Measurements from ENCODE around the gene SGSM2. TPM values are rescaled to one million over a fixed set of nuclear protein-coding genes. Genes with fewer than 3 reads are reported as not detected.
A peak's percentile ranks its signal among the peaks of the same experiment; 100 is the strongest.

Gene SGSM2
- total RNA-seq, 4 donors from 2014 or later: 48.2 to 117 (median 90.4) TPM

- no peak overlapping the region for H3K4me3 ChIP-seq
- 91% methylated on average over 12 of the region's 12 CpGs for WGBS
- TF ChIP-seq POLR2A (IDR thresholded peaks at IDR 0.05) (no peak), POLR2AphosphoS5 (IDR thresholded peaks at IDR 0.05) (no peak), EP300 (IDR thresholded peaks at IDR 0.05) (no peak), CTCF (IDR thresholded peaks at IDR 0.05) (no peak)
- peaks cover 53% of the 10 kb centered on the region for H3K36me3 ChIP-seq
- H3K27me3 ChIP-seq: no peaks in the 10 kb centered on the region
- DNase-seq (ENCODE audit: low spot score in 2 of 2): peak in 1 of 2 donors; percentile 69
- H3K4me1 ChIP-seq: peaks cover 19% of the 10 kb centered on the region
- no peaks in the 10 kb centered on the region for H3K9me3 ChIP-seq
- no peak overlapping the region for H3K27ac ChIP-seq
Measured at GRCh38 chr17:2299136-2299535, 38.2 kb upstream of the SGSM2 start.

- DNase-seq (ENCODE audit: low spot score in 2 of 2): peak in 1 of 2 donors; percentile 54
- H3K4me1 ChIP-seq: peaks cover 24% of the 10 kb centered on the region
- no peak for TF ChIP-seq POLR2AphosphoS5 (IDR thresholded peaks at IDR 0.05)
- no peak for TF ChIP-seq POLR2A (IDR thresholded peaks at IDR 0.05)
- TF ChIP-seq EP300 (IDR thresholded peaks at IDR 0.05): no peak
- no peak for TF ChIP-seq CTCF (IDR thresholded peaks at IDR 0.05)
- H3K36me3 ChIP-seq: peaks cover 49% of the 10 kb centered on the region
- no peak overlapping the region for H3K27ac ChIP-seq
- no peaks in the 10 kb centered on the region for H3K9me3 ChIP-seq
- H3K27me3 ChIP-seq: no peaks in the 10 kb centered on the region
- WGBS: 95% methylated on average over 22 of the region's 22 CpGs
- H3K4me3 ChIP-seq: no peak overlapping the region
Measured at GRCh38 chr17:2299756-2300155, 37.5 kb upstream of the SGSM2 start.

- no peak for TF ChIP-seq POLR2AphosphoS5 (IDR thresholded peaks at IDR 0.05)
- TF ChIP-seq CTCF (IDR thresholded peaks at IDR 0.05): no peak
- TF ChIP-seq EP300 (IDR thresholded peaks at IDR 0.05): no peak
- no peak for TF ChIP-seq POLR2A (IDR thresholded peaks at IDR 0.05)
- WGBS: 2% methylated on average over 12 of the region's 12 CpGs
- peak overlapping the region; percentile 81 for H3K27ac ChIP-seq
- no peaks in the 10 kb centered on the region for H3K9me3 ChIP-seq
- no peak for DNase-seq (ENCODE audit: low spot score in 2 of 2)
- no peaks in the 10 kb centered on the region for H3K27me3 ChIP-seq
- peaks cover 31% of the 10 kb centered on the region for H3K4me1 ChIP-seq
- H3K36me3 ChIP-seq: peaks cover 22% of the 10 kb centered on the region
- H3K4me3 ChIP-seq: peak overlapping the region; percentile 63
Measured at GRCh38 chr17:2302778-2303203, 34.5 kb upstream of the SGSM2 start.

- Histone ChIP-seq H3K9me3 (no peaks in the 10 kb centered on the region), H3K27ac (peak within 1 kb of the TSS; percentile 81), H3K4me3 (peak within 1 kb of the TSS; percentile 63), H3K4me1 (peaks cover 31% of the 10 kb centered on the region), H3K36me3 (peaks cover 14% of the 10 kb centered on the region), H3K27me3 (no peaks in the 10 kb centered on the region)
- peak; percentile 93 to 94 for DNase-seq (ENCODE audit: low spot score in 2 of 2)
- TF ChIP-seq EP300 (IDR thresholded peaks at IDR 0.05) (no peak), CTCF (IDR thresholded peaks at IDR 0.05) (no peak), POLR2AphosphoS5 (IDR thresholded peaks at IDR 0.05) (peak in 2 of 3 donors; percentile 28 to 57), POLR2A (IDR thresholded peaks at IDR 0.05) (peak in 1 of 2 donors; percentile 16)
- whole genome bisulfite sequencing: 0% methylated on average over 25 of the region's 108 CpGs
Measured at GRCh38 chr17:2303204-2304188, 33.8 kb upstream of the SGSM2 start, which contains the start of the genes SMG6 and SRR. Gene SMG6, minus strand, starts transcription at chr17:2303785. Its CDS starts 65 bp downstream, at chr17:2303720. Gene SRR, plus strand, starts transcription at chr17:2303950. Its CDS starts 11,611 bp downstream, at chr17:2315561.

GRCh38 chr17:2304931-2305330, 32.4 kb upstream of the SGSM2 start:
- H3K27ac ChIP-seq: no peak overlapping the region
- peaks cover 31% of the 10 kb centered on the region for H3K4me1 ChIP-seq
- H3K4me3 ChIP-seq: no peak overlapping the region
- no peaks in the 10 kb centered on the region for H3K9me3 ChIP-seq
- no peak for DNase-seq (ENCODE audit: low spot score in 2 of 2)
- H3K27me3 ChIP-seq: no peaks in the 10 kb centered on the region
- TF ChIP-seq EP300 (IDR thresholded peaks at IDR 0.05) (no peak), POLR2A (IDR thresholded peaks at IDR 0.05) (no peak), CTCF (IDR thresholded peaks at IDR 0.05) (no peak), POLR2AphosphoS5 (IDR thresholded peaks at IDR 0.05) (no peak)
- H3K36me3 ChIP-seq: peaks cover under 1% of the 10 kb centered on the region
- 83% methylated on average over 4 of the region's 4 CpGs for WGBS

Measured in suprapubic skin (tissue), 4 donors.